SIG-M5 treated with dmso at 0.1 percent for 504 hours (cell line): Measurements from ENCODE around the gene FNTB.
"Not testable (repeated sequence)": the region's sequence is repeated elsewhere in the genome, so short reads cannot be mapped to it uniquely, and the experiment has no call there.

Experiments used
- DNase-seq: peaks from one replicate; lab custom pipeline; 2025; ENCODE audit not compliant: unreplicated experiment; lab: John Stamatoyannopoulos, UW

Gene FNTB

DNA sequence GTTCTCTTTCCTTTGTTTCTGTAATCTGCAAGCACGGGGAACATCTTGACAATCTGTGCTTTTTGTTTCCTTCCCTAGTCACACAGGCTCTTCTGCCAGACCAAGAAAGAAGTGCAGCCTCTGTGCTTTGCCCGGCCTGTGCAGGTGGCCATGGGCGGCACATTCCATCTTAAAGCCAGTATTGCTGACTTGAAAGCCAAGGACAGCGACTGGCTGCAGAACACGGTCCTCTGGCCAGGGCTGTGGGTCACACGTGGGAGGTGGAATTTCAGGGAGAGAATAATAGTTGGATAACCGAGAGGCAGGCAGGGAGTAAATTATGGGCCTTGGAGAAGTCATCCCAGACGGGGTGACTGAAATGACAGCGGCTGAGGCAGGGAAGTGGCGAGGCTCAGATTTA lies 24.8 kb downstream of the FNTB start:
- no peak for DNase-seq

DNA sequence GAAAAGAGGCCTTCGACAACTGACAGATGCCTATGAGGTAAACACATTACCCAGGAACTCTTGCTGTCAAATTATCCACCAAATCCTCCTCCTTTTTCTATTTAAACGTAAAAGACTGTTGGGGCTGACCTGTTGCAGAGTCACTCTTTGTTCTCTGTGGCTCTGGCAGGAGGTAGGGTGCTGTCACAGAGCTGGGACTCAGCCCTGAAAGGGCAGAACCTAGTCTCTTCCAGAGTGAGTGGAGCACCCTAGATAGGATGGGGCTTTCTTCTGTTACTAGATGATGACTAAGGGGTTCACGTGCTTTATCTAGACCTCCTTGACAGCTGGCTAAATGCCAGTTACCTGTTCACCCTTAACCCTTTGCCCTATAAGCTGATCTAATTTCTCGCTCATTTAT lies 25.7 kb downstream of the FNTB start:
- no peak for DNase-seq

DNA sequence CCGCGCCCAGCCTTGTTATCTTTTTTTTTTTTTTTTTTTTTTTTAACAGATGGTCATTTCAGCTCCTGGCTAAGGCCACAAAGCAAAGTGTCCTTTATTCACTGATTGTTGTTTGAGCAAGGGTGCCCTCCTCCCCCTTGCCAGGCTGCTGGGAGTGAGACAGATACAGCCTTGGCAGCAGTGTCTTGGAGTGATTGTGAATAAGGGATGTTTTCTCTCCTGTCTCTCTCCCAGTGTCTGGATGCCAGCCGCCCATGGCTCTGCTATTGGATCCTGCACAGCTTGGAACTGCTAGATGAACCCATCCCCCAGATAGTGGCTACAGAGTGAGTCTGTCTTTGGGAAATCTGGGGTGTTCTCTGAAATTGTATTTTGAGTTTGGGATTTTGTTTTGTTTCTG lies 28.7 kb downstream of the FNTB start:
- DNase-seq, result no peak

DNA sequence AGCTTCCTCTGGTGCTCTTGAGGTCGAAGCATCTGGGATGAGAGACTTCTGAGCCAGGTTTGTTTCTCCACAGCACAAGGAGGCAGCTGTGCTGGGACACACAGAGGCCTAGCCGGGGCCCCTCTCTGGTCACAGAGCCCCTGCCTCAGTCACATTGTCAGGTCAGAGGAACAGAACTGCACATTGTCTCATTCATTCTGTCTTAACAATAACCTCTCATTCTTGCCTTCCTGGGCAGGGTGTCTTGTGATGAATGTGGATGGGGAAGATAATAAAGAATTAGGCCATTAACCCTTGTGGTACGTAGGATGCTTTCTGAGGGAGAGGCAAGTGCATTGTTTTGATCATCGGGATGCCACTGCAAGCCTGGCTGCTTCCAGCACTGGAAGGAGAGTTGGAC lies 29.8 kb downstream of the FNTB start:
- DNase-seq, result no peak

DNA sequence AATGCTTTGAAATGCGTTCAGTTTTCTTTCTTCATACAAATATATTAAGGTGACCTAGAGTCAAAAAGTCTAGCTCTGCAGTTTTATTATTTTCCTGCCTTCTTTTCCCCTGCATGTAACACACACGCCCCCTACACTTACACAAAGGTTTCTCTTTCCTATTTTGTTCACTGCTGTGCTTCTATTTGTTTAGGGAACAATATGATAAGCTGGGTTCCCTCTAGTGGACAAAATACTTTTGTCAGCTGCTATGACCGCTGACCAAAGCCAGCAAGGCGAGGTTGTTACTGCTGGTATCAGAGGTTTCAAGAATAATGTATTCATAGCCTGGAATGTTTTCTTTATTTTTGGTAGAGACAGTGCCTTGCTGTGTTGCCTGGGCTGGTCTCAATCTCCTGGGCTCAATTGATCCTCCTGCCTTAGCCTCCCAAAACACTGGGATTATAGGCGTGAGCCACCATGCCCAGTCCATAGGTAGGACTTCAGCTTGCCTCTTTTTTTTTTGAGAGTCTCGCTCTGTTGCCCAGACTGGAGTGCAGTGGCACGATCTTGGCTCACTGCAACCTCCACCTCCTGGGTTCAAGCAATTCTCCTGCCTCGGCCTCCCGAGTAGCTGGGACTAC lies 33.4 kb downstream of the FNTB start:
- DNase-seq, result peak; percentile 66

DNA sequence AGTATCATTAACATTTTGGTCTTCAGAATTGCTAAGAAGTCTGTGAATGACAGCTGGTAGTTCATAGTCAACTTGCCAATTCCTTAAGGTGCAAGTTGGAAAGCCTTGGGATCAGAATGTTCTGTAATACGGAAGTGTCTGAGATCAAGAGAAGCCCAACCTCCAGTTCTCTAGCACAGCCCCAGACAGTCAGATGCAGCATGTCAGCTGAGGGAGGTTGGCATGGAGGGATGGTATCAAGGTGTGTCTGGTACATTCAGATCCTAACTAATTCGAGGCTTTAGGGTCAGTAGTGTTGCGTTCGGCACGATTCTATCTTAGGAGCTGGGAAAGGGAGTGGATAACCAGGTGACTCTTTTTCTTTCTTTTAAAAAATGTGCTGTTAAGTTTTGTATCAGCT lies 38.3 kb downstream of the FNTB start:
- DNase-seq, result no peak

DNA sequence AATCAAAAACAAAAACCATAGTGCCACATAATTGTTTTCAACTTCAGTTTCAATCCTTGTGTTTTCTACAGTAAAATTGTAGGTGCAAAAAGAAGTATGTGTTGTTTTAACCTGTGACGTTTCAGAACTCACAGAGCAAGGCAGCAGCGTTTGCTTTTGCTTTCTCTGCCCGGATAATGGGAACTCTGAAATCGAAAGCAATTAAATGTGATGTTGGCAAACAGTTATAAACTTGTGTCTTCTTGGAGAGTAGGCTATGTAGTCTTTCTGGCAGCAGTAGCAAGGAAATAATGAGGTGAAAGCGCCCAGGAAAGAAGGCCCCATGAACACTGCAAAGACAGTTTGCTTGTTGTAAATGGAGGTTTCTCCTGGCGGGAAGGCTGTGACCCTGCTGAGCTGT lies 39.1 kb downstream of the FNTB start:
- DNase-seq, result no peak

DNA sequence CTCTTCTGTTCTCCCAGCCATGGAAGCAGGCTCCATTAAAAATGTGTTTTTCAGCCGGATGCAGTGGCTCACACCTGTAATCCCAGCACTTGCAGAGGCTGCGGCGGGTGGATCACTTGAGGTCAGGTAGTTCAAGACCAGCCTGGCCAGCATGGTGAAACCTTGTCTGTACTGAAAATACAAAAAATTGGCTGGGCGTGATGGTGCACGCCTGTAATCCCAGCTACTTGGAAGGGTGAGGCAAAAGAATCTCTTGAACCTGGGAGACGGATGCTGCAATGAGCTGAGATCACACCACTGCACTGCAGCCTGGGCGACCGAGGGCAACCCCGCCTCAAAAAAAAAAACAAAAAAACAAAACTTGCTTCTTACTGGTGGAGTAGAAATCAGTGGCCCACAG lies 39.8 kb downstream of the FNTB start:
- DNase-seq, result no peak

DNA sequence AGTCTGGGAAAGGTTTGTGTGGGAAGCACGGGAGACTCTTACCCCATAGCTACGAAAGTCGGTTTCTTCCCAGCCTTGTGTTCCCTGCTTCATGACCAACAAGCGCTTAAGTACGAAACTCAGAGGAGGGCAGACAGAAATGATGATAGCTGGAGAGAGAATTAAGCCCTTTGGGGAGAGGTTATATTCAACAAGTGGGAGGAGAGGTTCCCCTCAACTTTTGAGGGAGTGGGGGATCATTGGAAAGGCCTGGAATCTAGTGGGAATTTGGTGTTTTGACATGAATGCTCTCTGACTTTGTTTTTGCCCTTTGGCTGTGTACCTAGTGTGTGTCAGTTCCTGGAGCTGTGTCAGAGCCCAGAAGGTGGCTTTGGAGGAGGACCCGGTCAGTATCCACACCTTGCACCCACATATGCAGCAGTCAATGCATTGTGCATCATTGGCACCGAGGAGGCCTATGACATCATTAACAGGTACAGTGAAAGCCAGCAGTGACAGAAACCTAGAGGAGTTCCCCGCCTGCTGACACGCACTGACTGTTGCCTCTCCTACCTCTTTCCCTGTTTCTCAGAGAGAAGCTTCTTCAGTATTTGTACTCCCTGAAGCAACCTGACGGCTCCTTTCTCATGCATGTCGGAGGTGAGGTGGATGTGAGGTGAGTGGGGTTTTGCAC lies 40.6 kb downstream of the FNTB start:
- no peak for DNase-seq

DNA sequence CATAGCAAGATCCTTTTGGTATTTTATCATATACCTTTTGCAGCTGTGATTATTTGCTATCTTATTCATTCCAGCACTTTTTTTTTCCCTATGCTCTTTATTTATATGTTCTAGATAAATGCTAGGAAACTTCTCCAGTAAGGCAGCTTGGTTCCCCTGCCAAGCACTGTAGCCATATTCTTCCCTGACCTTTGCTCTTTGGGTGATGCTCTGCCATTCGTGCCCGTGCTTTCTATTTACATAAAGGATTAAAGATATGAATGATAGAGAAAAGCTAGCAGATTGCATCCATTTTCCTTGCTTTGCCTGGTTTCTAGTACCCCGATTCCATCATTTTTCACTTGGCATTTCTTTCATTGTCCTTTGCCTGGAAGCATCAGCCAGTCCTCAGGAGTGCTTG lies 42.2 kb downstream of the FNTB start:
- no peak for DNase-seq

DNA sequence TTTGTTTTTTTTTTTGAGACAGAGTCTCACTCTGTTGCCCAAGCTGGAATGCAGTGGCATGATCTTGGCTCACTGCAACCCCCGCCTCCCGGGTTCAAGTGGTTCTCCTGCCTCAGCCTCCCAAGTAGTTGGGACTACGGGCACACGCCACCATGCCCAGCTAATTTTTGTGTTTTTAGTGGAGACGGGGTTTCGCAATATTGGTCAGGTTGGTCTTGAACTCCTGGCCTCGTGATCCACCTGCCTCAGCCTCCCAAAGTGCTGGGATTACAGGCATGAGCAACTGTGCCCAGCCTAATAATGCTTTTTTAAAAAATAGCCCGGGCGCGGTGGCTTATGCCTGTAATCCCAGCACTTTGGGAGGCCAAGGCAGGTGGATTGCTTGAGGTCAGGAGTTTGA lies 44.6 kb downstream of the FNTB start:
- not testable (repeated sequence) for DNase-seq

DNA sequence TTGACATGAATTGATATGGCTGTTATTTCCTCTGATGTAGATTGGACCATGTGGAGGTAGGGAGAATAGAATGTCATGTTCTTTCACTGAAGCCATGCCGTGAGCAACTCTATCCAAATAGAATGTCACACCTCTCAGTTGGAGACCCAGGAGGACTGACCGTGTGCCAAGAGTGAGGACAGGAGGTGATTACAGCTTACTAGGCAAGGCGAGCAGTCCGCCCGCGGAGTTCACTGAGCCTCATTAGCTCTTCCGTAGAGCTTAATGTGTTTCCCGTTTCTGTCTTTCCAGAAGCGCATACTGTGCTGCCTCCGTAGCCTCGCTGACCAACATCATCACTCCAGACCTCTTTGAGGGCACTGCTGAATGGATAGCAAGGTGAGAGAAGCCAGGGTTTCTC lies 45.6 kb downstream of the FNTB start:
- no peak for DNase-seq

DNA sequence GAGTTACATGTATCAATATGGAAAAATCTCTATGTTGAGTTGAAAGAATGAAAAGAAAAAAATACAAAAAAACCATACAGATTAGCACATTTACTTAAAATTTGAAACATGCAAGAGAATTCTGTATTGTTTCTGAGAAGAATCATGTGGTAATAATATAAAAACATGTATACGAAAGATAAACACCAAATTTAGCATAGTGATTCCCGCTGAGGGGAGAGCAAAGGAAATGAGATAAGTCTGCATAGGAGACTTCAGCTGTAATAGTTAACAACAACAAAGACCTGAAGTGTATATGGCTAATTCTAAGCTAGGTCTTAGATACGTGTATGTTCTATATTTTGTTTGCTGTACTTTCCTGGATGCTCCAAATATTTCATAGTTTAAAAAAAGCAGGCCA lies 46.5 kb downstream of the FNTB start:
- DNase-seq, result no peak

DNA sequence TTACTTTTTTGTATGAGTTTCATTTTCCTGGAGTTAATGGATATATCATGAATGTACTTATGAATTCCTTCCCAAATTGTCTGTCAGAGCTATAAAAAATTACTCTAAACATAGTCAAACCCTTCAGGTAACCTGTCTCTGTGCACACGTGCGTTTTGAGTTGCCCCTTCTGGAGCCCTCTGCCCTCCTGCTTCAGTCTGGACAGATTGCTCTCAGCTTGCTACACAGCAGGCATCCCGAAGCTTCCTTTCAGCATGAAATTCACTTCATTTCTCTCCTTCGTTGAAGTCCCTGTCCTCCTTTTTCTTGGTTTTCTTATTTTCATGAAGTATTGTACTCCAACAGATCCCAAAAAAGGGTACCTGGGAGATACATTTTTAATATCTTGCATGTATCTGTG lies 47.3 kb downstream of the FNTB start:
- DNase-seq, result no peak

DNA sequence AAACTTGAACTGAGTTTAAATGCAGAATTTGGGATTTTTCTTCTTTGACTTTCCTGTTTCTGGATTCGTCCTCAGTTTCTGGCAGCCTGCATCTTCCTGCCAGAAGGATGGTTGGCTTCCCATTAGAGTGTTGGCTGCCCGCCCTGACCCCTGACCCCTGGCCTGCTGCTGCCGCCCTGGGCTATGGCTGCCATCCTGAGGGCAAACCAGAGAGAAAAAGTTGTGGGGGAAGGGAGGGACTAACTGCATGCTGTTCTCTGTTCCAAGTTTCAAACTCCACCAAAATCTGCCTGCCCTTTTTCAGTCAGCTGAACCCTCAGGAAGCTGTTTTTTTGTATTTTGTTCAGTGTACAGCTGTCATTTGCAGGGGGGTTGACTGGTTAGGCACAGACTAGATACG lies 48.4 kb downstream of the FNTB start:
- no peak for DNase-seq

DNA sequence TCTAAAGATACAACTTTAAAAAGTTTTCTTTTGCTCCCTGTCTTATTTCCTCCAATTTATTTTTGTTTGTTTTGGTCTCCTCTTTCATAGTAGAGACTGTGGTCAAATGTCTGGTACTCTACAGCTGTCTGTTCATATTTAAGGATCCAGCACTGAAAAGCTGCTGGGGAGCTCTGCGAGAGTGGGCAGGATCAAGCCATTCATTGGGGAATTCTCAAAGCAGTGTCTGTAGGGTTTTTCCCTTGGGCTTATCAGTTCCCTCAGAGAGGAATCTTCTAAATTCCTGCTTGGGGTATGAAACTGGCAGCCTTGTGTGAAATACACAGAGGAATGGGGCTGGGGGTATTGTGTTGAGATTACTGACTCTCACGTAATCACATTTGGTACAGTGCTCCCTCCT lies 52.3 kb downstream of the FNTB start:
- no peak for DNase-seq

DNA sequence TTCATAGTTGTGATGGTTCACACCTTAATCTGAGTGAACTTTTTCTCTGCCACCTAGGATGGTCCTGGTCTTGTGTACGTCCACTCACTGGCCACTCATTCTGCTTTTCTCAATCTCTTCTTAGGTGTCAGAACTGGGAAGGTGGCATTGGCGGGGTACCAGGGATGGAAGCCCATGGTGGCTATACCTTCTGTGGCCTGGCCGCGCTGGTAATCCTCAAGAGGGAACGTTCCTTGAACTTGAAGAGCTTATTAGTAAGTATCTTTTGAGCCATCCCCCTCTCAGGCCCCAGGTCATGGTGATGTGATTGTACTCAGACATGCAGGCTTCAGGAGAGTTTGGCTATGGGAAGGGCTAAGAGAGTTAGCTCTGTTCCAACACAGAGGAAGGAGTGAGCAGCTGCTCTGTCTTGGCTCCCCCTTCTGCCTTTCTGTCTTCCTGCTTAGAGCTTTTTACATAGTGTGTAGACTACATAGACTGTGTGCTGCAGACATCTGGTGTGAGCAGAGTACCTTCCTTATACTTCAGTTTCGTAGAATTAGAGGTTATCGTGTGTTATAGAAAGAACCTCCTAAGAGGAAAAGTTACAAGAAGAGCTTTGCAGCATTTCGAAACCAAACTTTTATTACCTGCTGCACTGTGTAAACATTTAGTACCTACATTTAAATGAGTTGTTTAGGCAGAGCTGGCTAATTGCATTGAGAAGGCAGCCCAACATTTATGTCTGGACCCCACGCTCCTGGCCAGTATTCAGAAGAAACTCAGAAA lies 54.2 kb downstream of the FNTB start:
- DNase-seq, result no peak

DNA sequence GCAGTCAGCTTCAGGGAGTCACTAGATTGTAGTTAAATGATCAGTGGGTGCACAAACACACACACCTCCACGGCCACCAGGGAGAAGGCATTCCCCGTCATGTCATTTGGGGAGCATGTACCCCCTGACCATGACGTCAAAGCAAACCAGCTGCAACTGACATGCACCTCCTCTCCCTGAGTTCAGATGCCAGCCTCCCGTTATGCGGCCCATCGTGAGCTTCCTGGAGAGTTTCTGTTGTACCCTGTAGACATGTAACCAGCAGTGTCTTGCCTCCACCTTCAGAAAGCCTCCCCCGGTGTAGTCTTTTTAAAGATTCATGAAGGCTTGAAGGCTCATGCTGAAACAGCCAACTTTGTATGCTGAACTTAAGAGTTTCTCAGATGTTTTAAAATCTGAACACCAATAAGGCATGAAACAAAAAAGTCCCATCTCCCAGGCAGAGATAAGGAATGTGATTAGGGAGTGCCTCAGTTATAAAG lies 54.8 kb downstream of the FNTB start:
- no peak for DNase-seq

DNA sequence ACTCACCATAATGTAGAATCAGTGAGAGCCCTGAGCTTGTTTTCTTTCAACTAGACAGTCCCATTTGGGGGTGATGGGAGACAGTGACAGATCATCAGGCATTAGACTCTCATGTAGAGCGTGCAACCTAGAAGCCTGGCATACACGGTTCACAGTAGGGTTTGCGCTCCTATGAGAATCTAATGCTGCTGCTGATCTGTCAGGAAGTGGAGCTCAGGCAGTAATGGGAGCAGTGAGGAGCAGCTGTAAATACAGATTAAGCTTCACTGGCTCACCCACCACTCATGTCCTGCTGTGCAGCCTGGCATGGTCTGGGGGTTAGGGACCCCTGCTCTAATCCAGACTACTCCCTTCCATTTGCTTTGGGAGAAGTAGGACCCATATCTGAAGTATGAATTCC lies 55.6 kb downstream of the FNTB start:
- DNase-seq, result no peak

DNA sequence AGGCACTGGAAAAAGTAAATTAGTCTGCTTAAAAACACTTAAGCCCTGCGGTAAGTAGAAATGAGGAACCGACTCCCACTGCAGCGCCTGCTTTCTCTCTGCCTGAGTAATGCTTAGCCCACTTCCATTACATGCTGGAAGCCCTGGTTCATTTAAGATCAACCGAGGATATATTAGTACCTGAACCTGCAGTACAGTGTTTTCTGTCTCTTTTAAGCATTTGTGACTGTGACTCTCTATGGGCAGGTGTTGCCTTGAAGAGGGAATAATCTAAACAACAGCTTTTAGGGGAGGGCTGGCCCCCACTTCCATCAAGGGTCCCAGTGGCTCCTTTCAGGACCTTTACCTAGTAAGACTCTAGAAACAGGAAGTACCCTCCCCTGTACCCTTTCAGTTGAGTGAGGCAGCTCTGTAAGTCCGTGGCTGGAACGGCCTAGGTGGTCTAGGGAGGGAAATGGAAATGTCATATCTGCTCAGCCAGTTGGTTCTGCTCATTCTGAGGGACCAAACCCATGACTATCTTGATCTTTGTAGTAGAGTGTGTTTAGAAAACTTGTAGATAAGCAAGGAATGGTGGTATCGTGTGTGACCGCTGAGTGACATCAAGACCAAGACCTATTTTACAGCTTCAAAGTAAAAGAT lies 56.2 kb downstream of the FNTB start:
- DNase-seq, result peak; percentile 88

DNA sequence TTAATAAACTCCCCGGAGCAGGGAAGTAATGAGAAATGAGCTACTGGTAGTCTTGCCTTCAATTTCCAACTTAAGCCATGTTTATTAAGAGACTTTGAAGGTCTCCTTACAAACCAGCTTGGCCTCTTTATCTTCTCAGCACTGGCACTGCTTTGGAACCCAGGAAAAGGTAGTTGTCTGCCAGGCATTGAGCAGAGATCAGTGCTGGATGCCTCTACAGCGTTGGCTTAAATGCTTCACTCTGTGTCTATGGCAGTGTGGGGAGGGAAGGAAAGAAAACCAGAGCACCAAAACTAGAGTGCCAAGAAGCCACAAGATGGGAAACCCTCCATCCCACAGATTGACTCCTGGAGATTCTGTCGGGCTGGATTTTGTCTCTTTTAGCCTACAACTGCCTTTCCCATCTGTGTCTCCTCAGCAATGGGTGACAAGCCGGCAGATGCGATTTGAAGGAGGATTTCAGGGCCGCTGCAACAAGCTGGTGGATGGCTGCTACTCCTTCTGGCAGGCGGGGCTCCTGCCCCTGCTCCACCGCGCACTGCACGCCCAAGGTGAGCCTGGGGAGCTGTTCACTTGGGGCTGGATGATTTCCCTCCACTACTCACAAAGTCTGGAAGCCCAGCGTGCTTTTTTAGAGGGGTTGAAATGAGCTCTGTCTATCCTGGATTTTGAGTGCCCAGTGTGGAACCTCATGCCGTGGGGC lies 57.3 kb downstream of the FNTB start:
- no peak for DNase-seq
